GM12892 (cell line): ENCODE results near the gene SCRN1.

Experiments
- POLR2A ChIP-seq: IDR thresholded peaks from 2 replicates; pipeline ENCODE4 v1.6.1; 2011; ENCODE audit warnings: low read depth, low read length, control low read depth
- POLR2AphosphoS5 ChIP-seq: IDR thresholded peaks from 2 replicates; pipeline ENCODE4 v1.6.1; 2011; ENCODE audit warnings: low read depth, low read length, control low read depth

DNA sequence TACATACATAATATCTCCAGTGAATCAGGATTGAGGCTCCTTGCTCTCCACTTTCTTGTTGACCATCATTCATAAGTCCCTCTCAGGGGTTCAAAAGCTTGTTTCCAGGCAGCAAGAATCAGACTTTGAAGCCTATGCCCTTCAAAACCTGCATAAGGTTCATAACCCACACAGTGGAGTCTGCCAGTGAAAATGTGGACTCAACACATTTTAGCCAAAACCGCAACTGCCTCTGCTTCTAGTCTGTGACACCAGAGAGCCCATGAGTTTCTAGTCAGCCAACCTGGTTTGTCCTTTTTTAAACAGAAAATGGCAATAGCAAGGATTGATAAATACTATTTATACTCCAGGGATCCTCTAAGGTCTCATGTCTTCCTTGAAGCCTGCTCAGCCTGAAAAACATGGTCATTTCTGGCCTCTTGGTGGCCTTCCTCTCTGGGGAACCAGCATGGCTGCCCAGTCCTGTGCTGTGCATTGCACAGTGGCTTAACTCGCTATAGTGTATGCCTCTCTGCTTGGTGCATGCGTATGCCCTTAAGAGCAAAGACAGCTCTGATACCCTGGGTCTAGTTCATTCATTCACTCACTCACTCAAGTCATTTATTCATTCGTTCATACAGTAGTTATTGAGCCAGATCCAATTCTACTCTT, 115.8 kb downstream of the SCRN1 start:
- TF ChIP-seq POLR2AphosphoS5 (no peak), POLR2A (no peak)
